Muscle layer of duodenum (tissue), 2 donors: Measurements from ENCODE around the gene PASD1.

Experiments used
- H3K27ac ChIP-seq: one replicate; pipeline ENCODE4 v1.7.0; 2013; ENCODE audit warnings: mild to moderate bottlenecking, low read length
- H3K27me3 ChIP-seq: one replicate; pipeline ENCODE4 v1.7.0; 2013; ENCODE audit warnings: low read depth, mild to moderate bottlenecking, control low read depth, low read length
- H3K36me3 ChIP-seq, 2 donors: one replicate each; pipeline ENCODE4 v1.7.0; 2013; ENCODE audit warnings: low read length in 2 of 2, control low read depth in 1 of 2, mild to moderate bottlenecking in 1 of 2; ENCODE audit not compliant: insufficient read depth in 2 of 2, control insufficient read depth in 1 of 2
- H3K4me1 ChIP-seq, 2 donors: one replicate each; pipeline ENCODE4 v1.7.0; 2013; ENCODE audit warnings: low read length in 2 of 2, mild to moderate bottlenecking in 2 of 2, control low read depth in 1 of 2, moderate library complexity in 1 of 2; ENCODE audit not compliant: insufficient read depth in 2 of 2, control insufficient read depth in 1 of 2
- H3K4me3 ChIP-seq, 2 donors: one replicate each; pipeline ENCODE4 v1.7.0; 2013; ENCODE audit warnings: low read length in 2 of 2, low read depth in 1 of 2, mild to moderate bottlenecking in 1 of 2
- H3K9me3 ChIP-seq, 2 donors: one replicate each; pipeline ENCODE4 v1.7.0; 2013; ENCODE audit warnings: low read length in 2 of 2, control low read depth in 1 of 2, mild to moderate bottlenecking in 1 of 2; ENCODE audit not compliant: control insufficient read depth in 1 of 2
- donor health status: healthy.

Gene PASD1

GRCh38 chrX:151621422-151621821 lies 57.9 kb downstream of the PASD1 start:
- Histone ChIP-seq H3K4me3 (no peak overlapping the region), H3K27me3 (no peaks in the 10 kb centered on the region)

DNA sequence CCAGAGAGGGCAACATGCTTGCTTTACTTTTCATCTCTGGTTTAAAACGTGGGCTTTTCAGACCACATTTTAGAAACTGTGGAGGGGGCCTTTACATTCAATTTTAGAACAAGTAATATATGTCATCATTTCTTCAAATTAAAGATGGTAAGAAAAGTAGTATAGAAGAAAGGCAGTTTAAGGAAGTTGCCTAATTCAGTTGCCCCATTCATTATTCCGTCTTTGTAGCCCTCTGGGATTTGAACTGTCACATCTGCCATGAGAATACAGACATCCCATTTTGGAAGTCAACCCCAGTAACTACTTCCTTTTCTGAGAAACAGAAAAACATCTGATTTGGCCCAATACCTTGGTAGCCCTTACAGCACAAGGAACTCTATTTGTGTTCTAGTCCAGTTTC lies 61.2 kb downstream of the PASD1 start:
- Histone ChIP-seq H3K27me3 (no peaks in the 10 kb centered on the region), H3K27ac (no peak overlapping the region), H3K9me3 (no peaks in the 10 kb centered on the region), H3K4me3 (no peak overlapping the region), H3K4me1 (no peaks in the 10 kb centered on the region), H3K36me3 (no peaks in the 10 kb centered on the region)

More at GRCh38 chrX:151621422-151621821, 57.9 kb downstream of the PASD1 start:
- no peak overlapping the region for H3K27ac ChIP-seq
- no peaks in the 10 kb centered on the region for H3K36me3 ChIP-seq
- H3K4me1 ChIP-seq, result no peaks in the 10 kb centered on the region
- H3K9me3 ChIP-seq, result no peaks in the 10 kb centered on the region

- Histone ChIP-seq H3K27me3 (no peaks in the 10 kb centered on the region), H3K4me3 (no peak overlapping the region), H3K36me3 (no peaks in the 10 kb centered on the region), H3K27ac (no peak overlapping the region), H3K4me1 (no peaks in the 10 kb centered on the region), H3K9me3 (no peaks in the 10 kb centered on the region)
Measured at GRCh38 chrX:151631822-151632221, 68.3 kb downstream of the PASD1 start.

DNA sequence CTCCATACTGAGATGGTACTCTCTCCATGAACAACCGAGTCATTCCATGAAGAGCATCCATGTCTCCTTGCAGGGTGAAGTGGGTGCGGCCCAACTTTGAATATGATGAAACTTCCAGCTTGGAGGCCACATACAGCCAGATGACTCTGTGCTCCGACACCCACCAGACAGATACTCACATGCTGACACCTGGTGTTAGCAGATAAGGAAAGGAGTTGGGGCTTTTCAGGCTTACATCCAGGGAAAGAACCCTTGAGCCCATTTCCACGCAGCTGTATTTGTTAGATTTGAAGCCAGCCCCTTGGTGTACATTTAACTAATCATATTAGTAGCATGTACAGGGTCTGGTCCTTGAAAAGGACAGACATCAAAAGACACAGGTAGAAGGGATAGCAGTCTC lies 69.7 kb downstream of the PASD1 start:
- H3K4me1 ChIP-seq, result no peaks in the 10 kb centered on the region
- no peaks in the 10 kb centered on the region for H3K27me3 ChIP-seq
- H3K36me3 ChIP-seq, result no peaks in the 10 kb centered on the region
- no peaks in the 10 kb centered on the region for H3K9me3 ChIP-seq
- no peak overlapping the region for H3K27ac ChIP-seq
- no peak overlapping the region for H3K4me3 ChIP-seq

DNA sequence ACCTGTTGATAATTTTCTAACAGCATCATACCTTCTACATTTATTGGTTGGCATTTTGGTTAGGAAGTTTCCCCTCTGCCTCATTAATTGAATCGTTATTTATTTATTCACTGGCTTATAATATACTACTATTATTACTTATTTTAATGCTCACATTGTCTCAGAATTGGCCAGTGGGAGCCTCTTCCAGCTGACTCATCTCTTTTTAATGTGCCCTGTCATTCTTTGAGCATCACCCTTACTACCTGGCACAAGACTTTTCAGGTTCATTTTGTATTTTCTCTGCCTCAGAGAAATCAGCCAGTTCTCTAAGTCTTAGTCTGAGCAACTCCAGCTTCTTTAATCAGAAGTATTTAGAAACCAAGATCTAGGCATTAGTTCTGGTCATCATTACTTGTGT lies 71.5 kb downstream of the PASD1 start:
- H3K4me3 ChIP-seq, result no peak overlapping the region
- H3K9me3 ChIP-seq, result no peaks in the 10 kb centered on the region
- no peaks in the 10 kb centered on the region for H3K36me3 ChIP-seq
- no peak overlapping the region for H3K27ac ChIP-seq
- H3K4me1 ChIP-seq, result no peaks in the 10 kb centered on the region
- H3K27me3 ChIP-seq, result no peaks in the 10 kb centered on the region

GRCh38 chrX:151641564-151641963 lies 78.1 kb downstream of the PASD1 start:
- H3K27me3 ChIP-seq, result no peaks in the 10 kb centered on the region
- H3K36me3 ChIP-seq, result no peaks in the 10 kb centered on the region
- no peak overlapping the region for H3K4me3 ChIP-seq
- no peak overlapping the region for H3K27ac ChIP-seq
- H3K9me3 ChIP-seq, result no peaks in the 10 kb centered on the region
- H3K4me1 ChIP-seq, result no peaks in the 10 kb centered on the region

- H3K36me3 ChIP-seq, result no peaks in the 10 kb centered on the region
- H3K27me3 ChIP-seq, result no peaks in the 10 kb centered on the region
- H3K27ac ChIP-seq, result no peak overlapping the region
- no peak overlapping the region for H3K4me3 ChIP-seq
- no peaks in the 10 kb centered on the region for H3K9me3 ChIP-seq
- no peaks in the 10 kb centered on the region for H3K4me1 ChIP-seq
Measured at GRCh38 chrX:151675121-151675746, 111.8 kb downstream of the PASD1 start.

GRCh38 chrX:151676196-151676595 lies 112.7 kb downstream of the PASD1 start:
- Histone ChIP-seq H3K27ac (no peak overlapping the region), H3K4me1 (no peaks in the 10 kb centered on the region)

DNA sequence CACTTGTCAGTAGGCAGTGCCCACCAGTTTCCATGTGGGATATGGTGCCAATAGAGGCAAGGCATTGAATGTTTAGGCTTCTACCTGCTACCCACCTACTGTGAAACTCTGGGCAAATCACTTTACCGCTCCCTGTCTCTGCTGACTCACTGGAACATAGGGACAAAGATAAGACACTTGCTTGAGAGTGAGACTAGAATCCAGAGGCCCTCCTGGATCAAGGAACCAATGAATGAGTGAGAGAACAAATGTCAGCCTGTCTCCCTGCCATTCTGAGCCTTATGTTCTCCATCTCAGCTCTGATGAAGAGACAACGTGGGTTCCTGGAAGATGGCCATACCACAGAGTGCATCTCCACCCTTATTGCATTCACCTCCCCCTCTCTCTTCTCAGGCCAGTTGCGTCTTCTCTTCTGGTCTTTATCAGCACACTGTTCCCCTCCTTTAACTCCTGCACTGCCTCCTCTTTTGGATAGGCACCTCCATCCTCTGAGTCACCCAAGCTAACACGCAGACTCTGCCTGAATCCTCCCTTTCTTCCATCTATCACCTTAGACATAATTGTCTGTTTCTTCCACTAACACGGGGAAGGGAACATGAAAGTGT lies 116.4 kb downstream of the PASD1 start:
- Histone ChIP-seq H3K4me1 (no peaks in the 10 kb centered on the region), H3K27me3 (no peaks in the 10 kb centered on the region), H3K4me3 (no peak overlapping the region), H3K27ac (no peak overlapping the region), H3K9me3 (no peaks in the 10 kb centered on the region), H3K36me3 (no peaks in the 10 kb centered on the region)

More at GRCh38 chrX:151676196-151676595, 112.7 kb downstream of the PASD1 start:
- Histone ChIP-seq H3K9me3 (no peaks in the 10 kb centered on the region), H3K4me3 (no peak overlapping the region), H3K36me3 (no peaks in the 10 kb centered on the region), H3K27me3 (no peaks in the 10 kb centered on the region)

DNA sequence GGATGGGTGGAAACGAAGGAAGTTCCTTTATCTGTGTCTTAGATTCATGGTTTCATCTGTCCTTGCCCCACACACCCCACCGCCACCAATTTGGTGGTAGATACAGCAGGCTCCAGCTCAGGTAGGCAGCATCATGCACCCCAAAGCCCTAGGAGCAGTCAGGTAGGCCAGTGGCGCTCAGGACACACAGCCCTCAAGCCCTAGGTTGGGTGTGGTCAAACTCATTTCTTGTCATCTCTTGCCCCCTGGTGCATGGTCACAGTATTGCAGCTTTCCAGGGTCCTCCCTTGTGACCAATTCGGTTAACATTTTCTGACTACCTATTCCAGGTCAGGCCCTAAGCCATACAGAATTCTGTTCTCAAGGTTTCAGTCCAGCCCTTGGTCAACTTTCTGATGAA lies 117.3 kb downstream of the PASD1 start:
- Histone ChIP-seq H3K27me3 (no peaks in the 10 kb centered on the region), H3K36me3 (no peaks in the 10 kb centered on the region), H3K4me1 (no peaks in the 10 kb centered on the region), H3K4me3 (no peak overlapping the region), H3K9me3 (no peaks in the 10 kb centered on the region), H3K27ac (no peak overlapping the region)

- H3K27me3 ChIP-seq, result no peaks in the 10 kb centered on the region
- H3K36me3 ChIP-seq, result no peaks in the 10 kb centered on the region
- no peak overlapping the region for H3K4me3 ChIP-seq
- no peaks in the 10 kb centered on the region for H3K9me3 ChIP-seq
- H3K4me1 ChIP-seq, result no peaks in the 10 kb centered on the region
- H3K27ac ChIP-seq, result no peak overlapping the region
Measured at GRCh38 chrX:151687635-151688034, 124.2 kb downstream of the PASD1 start.

GRCh38 chrX:151688695-151689094 lies 125.2 kb downstream of the PASD1 start:
- no peaks in the 10 kb centered on the region for H3K27me3 ChIP-seq
- H3K9me3 ChIP-seq, result no peaks in the 10 kb centered on the region
- H3K36me3 ChIP-seq, result no peaks in the 10 kb centered on the region
- H3K27ac ChIP-seq, result no peak overlapping the region
- H3K4me1 ChIP-seq, result no peaks in the 10 kb centered on the region
- H3K4me3 ChIP-seq, result no peak overlapping the region
